BE2C (cell line): ENCODE data around the gene CLHC1. TPM values are rescaled to one million over a fixed set of nuclear protein-coding genes. Genes with fewer than 3 reads are reported as not detected.
"Not testable (repeated sequence)": the region's sequence is repeated elsewhere in the genome, so short reads cannot be mapped to it uniquely, and the experiment has no call there.

Source experiments
- DNase-seq: peaks from one replicate; pipeline ENCODE4 v3.0.0-alpha.2; 2020
- H3K27me3 ChIP-seq: fragments of 250-450 bp; sonication (Bioruptor Pico); 2 replicates; pipeline ENCODE4 v1.5.1; 2020; ENCODE audit warnings: mild to moderate bottlenecking
- H3K36me3 ChIP-seq: fragments of 250-450 bp; sonication (Bioruptor Pico); 2 replicates; pipeline ENCODE4 v1.5.1; 2020; ENCODE audit warnings: mild to moderate bottlenecking
- H3K4me1 ChIP-seq: fragments of 250-450 bp; sonication (Bioruptor Pico); 2 replicates; pipeline ENCODE4 v1.5.1; 2020
- H3K4me3 ChIP-seq: 2 replicates; pipeline ENCODE4 v1.5.1; 2011; ENCODE audit warnings: low read depth, low read length
- H3K9me3 ChIP-seq: fragments of 250-450 bp; sonication (Bioruptor Pico); 2 replicates; pipeline ENCODE4 v1.5.1; 2020
- CTCF ChIP-seq: IDR thresholded peaks from 2 replicates; pipeline ENCODE4 v1.5.1; 2012; ENCODE audit warnings: mild to moderate bottlenecking, low read depth, low read length
- polyA plus RNA-seq: library from polyadenylated mRNA; unstranded; fragments of >200 nt; gene quantifications from one replicate; pipeline ENCODE4 v1.2.1, GENCODE V29; 2012; ENCODE audit warnings: low read depth, missing spikeins; ENCODE audit not compliant: insufficient read length, insufficient read depth

The CLHC1 gene
- polyA plus RNA-seq, result 1.1 TPM

GRCh38 chr2:55232084-55232862 lies at the start of gene CLHC1, which contains the start of gene RPS27A:
TSS of gene CLHC1 (minus strand) at chr2:55232293. CDS start at chr2:55222411, 9,882 bp downstream.
TSS of gene RPS27A (plus strand) at chr2:55232688. CDS start at chr2:55232825, 137 bp downstream.
- H3K4me3 ChIP-seq, result peak within 1 kb of the TSS; percentile 98
- peaks cover 32% of the 10 kb centered on the region for H3K36me3 ChIP-seq
- H3K9me3 ChIP-seq, result no peaks in the 10 kb centered on the region
- peak; percentile 85 for DNase-seq
- no peak for TF ChIP-seq CTCF
- H3K4me1 ChIP-seq, result no peaks in the 10 kb centered on the region
- H3K27me3 ChIP-seq, result no peaks in the 10 kb centered on the region

GRCh38 chr2:55280851-55281546 lies 48.9 kb upstream of the CLHC1 start:
- H3K36me3 ChIP-seq, H3K4me3 ChIP-seq, H3K9me3 ChIP-seq, H3K27me3 ChIP-seq, H3K4me1 ChIP-seq, DNase-seq: not testable (repeated sequence)

GRCh38 chr2:55279859-55280424 lies 47.8 kb upstream of the CLHC1 start:
- DNase-seq, H3K9me3 ChIP-seq, H3K4me1 ChIP-seq, H3K27me3 ChIP-seq, H3K4me3 ChIP-seq, H3K36me3 ChIP-seq: not testable (repeated sequence)

- H3K9me3 ChIP-seq, H3K27me3 ChIP-seq, H3K4me1 ChIP-seq, H3K36me3 ChIP-seq, DNase-seq, H3K4me3 ChIP-seq: not testable (repeated sequence)
These were observed 47.2 kb upstream of the CLHC1 start for GRCh38 chr2:55279214-55279835.

GRCh38 chr2:55277310-55277709 lies 45.2 kb upstream of the CLHC1 start:
- H3K9me3 ChIP-seq, result no peaks in the 10 kb centered on the region
- no peak for DNase-seq
- H3K4me1 ChIP-seq, result no peaks in the 10 kb centered on the region
- H3K27me3 ChIP-seq, result no peaks in the 10 kb centered on the region
- H3K36me3 ChIP-seq, result no peaks in the 10 kb centered on the region
- no peak for TF ChIP-seq CTCF
- no peak overlapping the region for H3K4me3 ChIP-seq

GRCh38 chr2:55274346-55274745 lies 42.3 kb upstream of the CLHC1 start:
- not testable (repeated sequence) for H3K36me3 ChIP-seq, H3K9me3 ChIP-seq, H3K4me3 ChIP-seq, H3K4me1 ChIP-seq, DNase-seq, H3K27me3 ChIP-seq

GRCh38 chr2:55269645-55269990 lies 37.5 kb upstream of the CLHC1 start:
- H3K4me1 ChIP-seq, result no peaks in the 10 kb centered on the region
- peak overlapping the region; percentile 87 for H3K4me3 ChIP-seq
- no peak for DNase-seq

More at GRCh38 chr2:55269645-55269990, 37.5 kb upstream of the CLHC1 start:
- no peak for TF ChIP-seq CTCF
- no peaks in the 10 kb centered on the region for H3K27me3 ChIP-seq
- H3K36me3 ChIP-seq, result no peaks in the 10 kb centered on the region
- no peaks in the 10 kb centered on the region for H3K9me3 ChIP-seq
